K562 (cell line): ENCODE measurements around the gene ZNF584. TPM values are rescaled to one million over a fixed set of nuclear protein-coding genes. Genes with fewer than 3 reads are reported as not detected.

Source experiments
- CCNT2 ChIP-seq: IDR thresholded peaks from 2 replicates; pipeline ENCODE4 v1.6.1; 2011; ENCODE audit warnings: borderline replicate concordance, low read depth, mild to moderate bottlenecking, moderate library complexity, mixed read lengths, low read length; ENCODE audit not compliant: insufficient read length; ENCODE audit errors: extremely low read depth
- DPF2 ChIP-seq: fragments of 450-650 bp; IDR thresholded peaks from 2 replicates; pipeline ENCODE4 v1.6.1; 2016
- ELF2 ChIP-seq: fragments of 250-450 bp; sonication (Bioruptor Pico); IDR thresholded peaks from 2 replicates; pipeline ENCODE4 v1.5.0; 2021; ENCODE audit warnings: mild to moderate bottlenecking
- FOXA1 ChIP-seq: fragments of 450-650 bp; IDR thresholded peaks from 2 replicates; pipeline ENCODE4 v1.6.1; 2016; ENCODE audit warnings: mild to moderate bottlenecking, borderline replicate concordance
- GTF2F1 ChIP-seq: IDR thresholded peaks from 2 replicates; pipeline ENCODE4 v1.6.1; 2011; ENCODE audit warnings: low read depth, low read length, improper control_type of control experiment
- HNRNPLL ChIP-seq: fragments of 200-400 bp; formaldehyde crosslinking; IDR thresholded peaks from 2 replicates; pipeline ENCODE4 v1.6.1; 2017; ENCODE audit warnings: low read length, low read depth, mild to moderate bottlenecking; ENCODE audit not compliant: poor library complexity, severe bottlenecking
- JUN ChIP-seq, 2 experiments: sonication (generic) in 1 of 2; formaldehyde crosslinking in 1 of 2; IDR thresholded peaks; 2 replicates each; pipeline versions ENCODE4 v1.6.1 to v1.8.0; 2012 to 2022; ENCODE audit warnings: borderline replicate concordance in 2 of 2, mild to moderate bottlenecking in 2 of 2, improper control_type of control experiment in 1 of 2, low read depth in 1 of 2, low read length in 1 of 2, missing genetic modification reagents in 1 of 2
- NR1H2 ChIP-seq: sonication (generic); formaldehyde crosslinking; IDR thresholded peaks from 2 replicates; pipeline ENCODE4 v1.4.0; 2020; ENCODE audit warnings: mild to moderate bottlenecking, missing genetic modification reagents
- PHF20 ChIP-seq: fragments of 450-650 bp; IDR thresholded peaks from 2 replicates; pipeline ENCODE4 v1.6.1; 2018; ENCODE audit not compliant: partially characterized antibody
- RBFOX2 ChIP-seq: fragments of 200-400 bp; formaldehyde crosslinking; IDR thresholded peaks from 2 replicates; pipeline ENCODE4 v1.6.1; 2017; ENCODE audit warnings: low read depth, mild to moderate bottlenecking, low read length, moderate library complexity
- RBM14 ChIP-seq: fragments of 200-400 bp; formaldehyde crosslinking; IDR thresholded peaks from 2 replicates; pipeline ENCODE4 v1.6.1; 2018; ENCODE audit warnings: low read depth, mild to moderate bottlenecking, low read length, moderate library complexity, borderline replicate concordance; ENCODE audit not compliant: insufficient read depth
- SIN3A ChIP-seq, 2 experiments: fragments of 150-350 bp in 1 of 2; IDR thresholded peaks; 2 replicates each; pipeline ENCODE4 v1.6.1; 2011 to 2016; ENCODE audit warnings: borderline replicate concordance in 2 of 2, low read depth in 2 of 2, low read length in 2 of 2, mild to moderate bottlenecking in 2 of 2, moderate library complexity in 2 of 2; ENCODE audit not compliant: control insufficient read depth in 1 of 2
- SOX6 ChIP-seq: fragments of 450-650 bp; IDR thresholded peaks from 2 replicates; pipeline ENCODE4 v1.6.1; 2014; ENCODE audit warnings: mild to moderate bottlenecking
- SP1 ChIP-seq: sonication (generic); formaldehyde crosslinking; IDR thresholded peaks from 2 replicates; pipeline ENCODE4 v1.8.1; 2022; ENCODE audit warnings: mild to moderate bottlenecking, missing genetic modification reagents
- STAT5B ChIP-seq: fragments of 250-450 bp; sonication (Bioruptor Pico); IDR thresholded peaks from 2 replicates; pipeline ENCODE4 v1.8.0; 2021; ENCODE audit warnings: mild to moderate bottlenecking, inconsistent platforms
- ZNF197 ChIP-seq: fragments of 200-800 bp; sonication (Bioruptor generic); IDR thresholded peaks from 2 replicates; pipeline ENCODE4 v1.6.1; 2016; ENCODE audit warnings: low read depth, missing genetic modification characterization, missing compliant biosample characterization
- ZNF76 ChIP-seq: fragments of 250-450 bp; sonication (Bioruptor Pico); IDR thresholded peaks from 2 replicates; pipeline ENCODE4 v1.4.0; 2020; ENCODE audit warnings: mild to moderate bottlenecking, moderate library complexity, borderline replicate concordance
- ZNF766 ChIP-seq: fragments of 200-800 bp; sonication (Bioruptor generic); conservative IDR thresholded peaks from 2 replicates; pipeline ENCODE4 v1.6.1; 2016; ENCODE audit warnings: missing genetic modification characterization, missing compliant biosample characterization
- ZZZ3 ChIP-seq: fragments of 450-650 bp; IDR thresholded peaks from 2 replicates; pipeline ENCODE4 v1.6.1; 2016; ENCODE audit warnings: antibody characterized with exemption, mild to moderate bottlenecking, moderate library complexity
- polyA plus RNA-seq, 8 experiments: library from polyadenylated mRNA; depleted of rRNA in 4 of 8; stranded (reverse) in 5 of 8; unstranded in 3 of 8; fragments of >200 nt; fragmentation: Nextera tagmentation in 2 of 8; fragmentation: Illumina TruSeq in 1 of 8; extraction: Ambion mirVana in 2 of 8; extraction: Trizol in 1 of 8; gene quantifications; 2 replicates each; pipeline versions ENCODE4 v1.2.1 to v1.2.3, GENCODE V29; 2011 to 2014; ENCODE audit warnings: inconsistent platforms in 1 of 8, missing spikeins in 1 of 8
- total RNA-seq, 7 experiments: library from RNA; depleted of rRNA in 6 of 7; stranded (reverse); fragments of >200 nt in 6 of 7; fragmentation: Illumina TruSeq in 2 of 7; extraction: Trizol in 2 of 7; gene quantifications; 2 replicates each; pipeline versions ENCODE4 v1.2.1 to v1.2.3, GENCODE V29; 2011 to 2021; ENCODE audit warnings: low replicate concordance in 1 of 7
- TF ChIP-seq, protein P1 (sequence below): fragments of 450-650 bp; IDR thresholded peaks from 2 replicates; pipeline ENCODE4 v1.6.1; 2017; ENCODE audit warnings: antibody characterized with exemption, mild to moderate bottlenecking
- TF ChIP-seq, protein P2 (sequence below), 2 experiments: fragments of 450-650 bp; conservative IDR thresholded peaks; 2 replicates each; pipeline ENCODE4 v1.6.1; 2017; ENCODE audit warnings: mild to moderate bottlenecking in 2 of 2, moderate library complexity in 2 of 2

Gene ZNF584
- total and polyA plus RNA-seq, 9 of the 15 experiments (the other 6 are each of a cell fraction or from before 2014, with no cell fraction given): 5.8 to 43.4 (median 24.6) TPM

DNA sequence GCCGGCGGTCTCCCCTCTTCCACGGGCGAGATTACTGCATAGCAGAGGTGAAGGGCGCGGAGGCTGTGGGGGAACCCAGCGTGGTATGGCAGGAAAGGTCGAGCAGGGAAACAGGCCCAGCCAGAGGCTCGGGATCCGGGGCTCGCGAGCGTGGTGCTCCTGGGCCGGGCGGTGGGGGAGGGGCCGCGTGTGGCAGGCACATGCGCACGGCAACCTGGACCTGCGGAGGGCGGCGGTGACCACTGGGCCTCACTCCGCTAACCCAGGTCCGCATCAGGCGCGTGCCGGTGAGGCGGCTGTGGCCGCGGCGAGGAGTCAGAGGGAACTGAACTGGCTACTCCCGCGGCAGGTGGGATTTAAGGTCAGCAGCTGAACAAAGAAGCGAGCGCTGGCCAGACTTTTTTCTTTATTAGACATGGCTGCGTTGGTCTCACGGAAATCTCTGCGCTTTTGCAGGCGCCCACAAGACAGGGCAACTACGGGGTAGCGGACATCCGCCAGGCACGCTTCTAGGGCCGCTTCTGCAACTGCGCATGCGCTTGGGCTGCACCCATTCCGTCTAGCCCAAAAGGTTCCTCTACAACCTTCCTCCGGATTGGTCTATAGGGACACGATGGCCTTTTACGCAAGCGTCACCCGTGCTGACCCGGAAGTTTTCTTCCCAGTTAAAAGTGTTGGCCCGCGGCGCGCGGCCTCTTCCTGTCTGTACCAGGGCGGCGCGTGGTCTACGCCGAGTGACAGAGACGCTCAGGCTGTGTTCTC is 21.7 kb upstream of the ZNF584 start, which contains the start of gene RPS5 (continued):
- TF ChIP-seq, protein P1, sequence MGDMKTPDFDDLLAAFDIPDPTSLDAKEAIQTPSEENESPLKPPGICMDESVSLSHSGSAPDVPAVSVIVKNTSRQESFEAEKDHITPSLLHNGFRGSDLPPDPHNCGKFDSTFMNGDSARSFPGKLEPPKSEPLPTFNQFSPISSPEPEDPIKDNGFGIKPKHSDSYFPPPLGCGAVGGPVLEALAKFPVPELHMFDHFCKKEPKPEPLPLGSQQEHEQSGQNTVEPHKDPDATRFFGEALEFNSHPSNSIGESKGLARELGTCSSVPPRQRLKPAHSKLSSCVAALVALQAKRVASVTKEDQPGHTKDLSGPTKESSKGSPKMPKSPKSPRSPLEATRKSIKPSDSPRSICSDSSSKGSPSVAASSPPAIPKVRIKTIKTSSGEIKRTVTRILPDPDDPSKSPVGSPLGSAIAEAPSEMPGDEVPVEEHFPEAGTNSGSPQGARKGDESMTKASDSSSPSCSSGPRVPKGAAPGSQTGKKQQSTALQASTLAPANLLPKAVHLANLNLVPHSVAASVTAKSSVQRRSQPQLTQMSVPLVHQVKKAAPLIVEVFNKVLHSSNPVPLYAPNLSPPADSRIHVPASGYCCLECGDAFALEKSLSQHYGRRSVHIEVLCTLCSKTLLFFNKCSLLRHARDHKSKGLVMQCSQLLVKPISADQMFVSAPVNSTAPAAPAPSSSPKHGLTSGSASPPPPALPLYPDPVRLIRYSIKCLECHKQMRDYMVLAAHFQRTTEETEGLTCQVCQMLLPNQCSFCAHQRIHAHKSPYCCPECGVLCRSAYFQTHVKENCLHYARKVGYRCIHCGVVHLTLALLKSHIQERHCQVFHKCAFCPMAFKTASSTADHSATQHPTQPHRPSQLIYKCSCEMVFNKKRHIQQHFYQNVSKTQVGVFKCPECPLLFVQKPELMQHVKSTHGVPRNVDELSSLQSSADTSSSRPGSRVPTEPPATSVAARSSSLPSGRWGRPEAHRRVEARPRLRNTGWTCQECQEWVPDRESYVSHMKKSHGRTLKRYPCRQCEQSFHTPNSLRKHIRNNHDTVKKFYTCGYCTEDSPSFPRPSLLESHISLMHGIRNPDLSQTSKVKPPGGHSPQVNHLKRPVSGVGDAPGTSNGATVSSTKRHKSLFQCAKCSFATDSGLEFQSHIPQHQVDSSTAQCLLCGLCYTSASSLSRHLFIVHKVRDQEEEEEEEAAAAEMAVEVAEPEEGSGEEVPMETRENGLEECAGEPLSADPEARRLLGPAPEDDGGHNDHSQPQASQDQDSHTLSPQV: peak; percentile 94
- TF ChIP-seq, protein P2, sequence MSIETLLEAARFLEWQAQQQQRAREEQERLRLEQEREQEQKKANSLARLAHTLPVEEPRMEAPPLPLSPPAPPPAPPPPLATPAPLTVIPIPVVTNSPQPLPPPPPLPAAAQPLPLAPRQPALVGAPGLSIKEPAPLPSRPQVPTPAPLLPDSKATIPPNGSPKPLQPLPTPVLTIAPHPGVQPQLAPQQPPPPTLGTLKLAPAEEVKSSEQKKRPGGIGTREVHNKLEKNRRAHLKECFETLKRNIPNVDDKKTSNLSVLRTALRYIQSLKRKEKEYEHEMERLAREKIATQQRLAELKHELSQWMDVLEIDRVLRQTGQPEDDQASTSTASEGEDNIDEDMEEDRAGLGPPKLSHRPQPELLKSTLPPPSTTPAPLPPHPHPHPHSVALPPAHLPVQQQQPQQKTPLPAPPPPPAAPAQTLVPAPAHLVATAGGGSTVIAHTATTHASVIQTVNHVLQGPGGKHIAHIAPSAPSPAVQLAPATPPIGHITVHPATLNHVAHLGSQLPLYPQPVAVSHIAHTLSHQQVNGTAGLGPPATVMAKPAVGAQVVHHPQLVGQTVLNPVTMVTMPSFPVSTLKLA (conservative IDR thresholded peaks at IDR 0.05): peak; percentile 96 to 97
- TF ChIP-seq RBM14 (0 out of 2 replicates have a peak, but pooled peaks have one; percentile 90), SOX6 (0 out of 2 replicates have a peak, but pooled peaks have one; percentile 30), ZZZ3 (no peak), SP1 (no peak; the same call in 1 of the 2 replicates), HNRNPLL (peak; percentile 70), ZNF766 (peak; percentile 48; the same call in 1 of the 2 replicates), NR1H2 (CRISPR knock-in tag) (0 out of 2 replicates have a peak, but pooled peaks have one; percentile 50), JUN (IDR thresholded peaks at IDR 0.05; ENCODE audit: borderline replicate concordance, low read depth, low read length) (peak; percentile 40; the same call in 1 of the 2 replicates), JUN (CRISPR knock-in tag; IDR thresholded peaks at IDR 0.05; ENCODE audit: borderline replicate concordance) (no peak), PHF20 (peak; percentile 60), RBFOX2 (peak; percentile 96), ELF2 (CRISPR knock-in tag) (peak; percentile 93), ZNF197 (CRISPR knock-in tag) (no peak), CCNT2 (peak; percentile 64), STAT5B (CRISPR knock-in tag) (no peak), ZNF76 (CRISPR knock-in tag) (peak; percentile 78; the same call in 1 of the 2 replicates), SIN3A (IDR thresholded peaks at IDR 0.05; ENCODE audit: borderline replicate concordance in 2 of 2, control insufficient read depth in 1 of 2, low read depth in 2 of 2, low read length in 2 of 2) (peak; percentile 84 to 99; a peak in 3 of 4 replicates), FOXA1 (no peak), DPF2 (peak; percentile 46), GTF2F1 (peak; percentile 96)
